HFFc6 (cell line): ENCODE measurements around the gene ABCG4. TPM values are rescaled to one million over a fixed set of nuclear protein-coding genes. Genes with fewer than 3 reads are reported as not detected.

Experiments used
- DNase-seq: peaks from one replicate; pipeline ENCODE4 v3.0.0-alpha.2; 2018
- H3K27ac Mint-ChIP-seq: 2 replicates; pipeline ENCODE4 v1.8.0; 2020; ENCODE audit warnings: mild to moderate bottlenecking, mixed read lengths
- H3K27me3 Mint-ChIP-seq: 2 replicates; pipeline ENCODE4 v1.8.0; 2021; ENCODE audit warnings: mild to moderate bottlenecking, moderate library complexity, mixed read lengths; ENCODE audit not compliant: insufficient read depth
- H3K36me3 Mint-ChIP-seq: 2 replicates; pipeline ENCODE4 v1.8.0; 2021; ENCODE audit warnings: low read depth, mixed read lengths
- H3K4me1 Mint-ChIP-seq: 2 replicates; pipeline ENCODE4 v1.8.0; 2020; ENCODE audit warnings: low read depth, mixed read lengths
- H3K4me3 Mint-ChIP-seq: 2 replicates; pipeline ENCODE4 v1.8.0; 2020; ENCODE audit warnings: mild to moderate bottlenecking, moderate library complexity, mixed read lengths
- H3K9me3 Mint-ChIP-seq: 2 replicates; pipeline ENCODE4 v1.8.0; 2020; ENCODE audit warnings: mild to moderate bottlenecking, mixed read lengths
- total RNA-seq, 6 experiments: library from RNA; stranded (reverse); fragmentation: NEBNext Ultra II Directional; extraction: Animal tissue kit (Norgen Biotek cat#: 25700); gene quantifications; 2 replicates in 1 of 6; 3 replicates in 5 of 6; pipeline ENCODE4 v1.2.3, GENCODE V29; 2021
- TF ChIP-seq, protein P1 (sequence below): fragments of 200-600 bp; sonication (generic); IDR thresholded peaks from 2 replicates; pipeline ENCODE4 v1.5.0; 2021; ENCODE audit warnings: antibody characterized with exemption, mild to moderate bottlenecking

The ABCG4 gene
- total RNA-seq, 6 experiments from 2014 or later = 0.05 to 0.50 (median 0.18) TPM

- peak within 1 kb of the TSS; percentile 97 for H3K4me3 Mint-ChIP-seq
- peaks cover 28% of the 10 kb centered on the region for H3K4me1 Mint-ChIP-seq
- peak; percentile 99 for DNase-seq
- TF ChIP-seq, protein P1, sequence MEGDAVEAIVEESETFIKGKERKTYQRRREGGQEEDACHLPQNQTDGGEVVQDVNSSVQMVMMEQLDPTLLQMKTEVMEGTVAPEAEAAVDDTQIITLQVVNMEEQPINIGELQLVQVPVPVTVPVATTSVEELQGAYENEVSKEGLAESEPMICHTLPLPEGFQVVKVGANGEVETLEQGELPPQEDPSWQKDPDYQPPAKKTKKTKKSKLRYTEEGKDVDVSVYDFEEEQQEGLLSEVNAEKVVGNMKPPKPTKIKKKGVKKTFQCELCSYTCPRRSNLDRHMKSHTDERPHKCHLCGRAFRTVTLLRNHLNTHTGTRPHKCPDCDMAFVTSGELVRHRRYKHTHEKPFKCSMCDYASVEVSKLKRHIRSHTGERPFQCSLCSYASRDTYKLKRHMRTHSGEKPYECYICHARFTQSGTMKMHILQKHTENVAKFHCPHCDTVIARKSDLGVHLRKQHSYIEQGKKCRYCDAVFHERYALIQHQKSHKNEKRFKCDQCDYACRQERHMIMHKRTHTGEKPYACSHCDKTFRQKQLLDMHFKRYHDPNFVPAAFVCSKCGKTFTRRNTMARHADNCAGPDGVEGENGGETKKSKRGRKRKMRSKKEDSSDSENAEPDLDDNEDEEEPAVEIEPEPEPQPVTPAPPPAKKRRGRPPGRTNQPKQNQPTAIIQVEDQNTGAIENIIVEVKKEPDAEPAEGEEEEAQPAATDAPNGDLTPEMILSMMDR = no peak
- peaks cover 4% of the 10 kb centered on the region; the same call in 1 of the 2 replicates for H3K36me3 Mint-ChIP-seq
- no peaks in the 10 kb centered on the region for H3K27me3 Mint-ChIP-seq
- H3K27ac Mint-ChIP-seq = peak within 1 kb of the TSS; percentile 85
- no peaks in the 10 kb centered on the region for H3K9me3 Mint-ChIP-seq
Measured at GRCh38 chr11:119121008-119121810, 27.6 kb upstream of the ABCG4 start, which contains the start of gene HINFP. Gene HINFP (plus strand): TSS chr11:119121580. CDS start chr11:119126945, 5,365 bp downstream.

GRCh38 chr11:119121811-119122124 lies 27.1 kb upstream of the ABCG4 start:
- DNase-seq = no peak
- Mint-ChIP-seq H3K9me3 (no peaks in the 10 kb centered on the region), H3K27me3 (no peaks in the 10 kb centered on the region), H3K4me1 (peaks cover 28% of the 10 kb centered on the region), H3K4me3 (peak overlapping the region; percentile 97), H3K27ac (peak overlapping the region; percentile 77), H3K36me3 (peaks cover 4% of the 10 kb centered on the region; the same call in 1 of the 2 replicates)
- TF ChIP-seq, protein P1 = no peak

GRCh38 chr11:119125821-119126220 lies 23.0 kb upstream of the ABCG4 start:
- H3K4me3 Mint-ChIP-seq = no peak overlapping the region
- no peak for DNase-seq
- H3K36me3 Mint-ChIP-seq = peaks cover 16% of the 10 kb centered on the region
- TF ChIP-seq, protein P1 = no peak
- H3K9me3 Mint-ChIP-seq = no peaks in the 10 kb centered on the region
- peaks cover 32% of the 10 kb centered on the region for H3K4me1 Mint-ChIP-seq
- no peak overlapping the region for H3K27ac Mint-ChIP-seq
- no peaks in the 10 kb centered on the region for H3K27me3 Mint-ChIP-seq

GRCh38 chr11:119126675-119127268 lies 22.1 kb upstream of the ABCG4 start:
- TF ChIP-seq, protein P1 = no peak
- no peaks in the 10 kb centered on the region for H3K9me3 Mint-ChIP-seq
- H3K27ac Mint-ChIP-seq = no peak overlapping the region
- no peak for DNase-seq
- peaks cover 20% of the 10 kb centered on the region for H3K36me3 Mint-ChIP-seq
- peaks cover 32% of the 10 kb centered on the region for H3K4me1 Mint-ChIP-seq
- no peaks in the 10 kb centered on the region for H3K27me3 Mint-ChIP-seq
- no peak overlapping the region for H3K4me3 Mint-ChIP-seq

DNA sequence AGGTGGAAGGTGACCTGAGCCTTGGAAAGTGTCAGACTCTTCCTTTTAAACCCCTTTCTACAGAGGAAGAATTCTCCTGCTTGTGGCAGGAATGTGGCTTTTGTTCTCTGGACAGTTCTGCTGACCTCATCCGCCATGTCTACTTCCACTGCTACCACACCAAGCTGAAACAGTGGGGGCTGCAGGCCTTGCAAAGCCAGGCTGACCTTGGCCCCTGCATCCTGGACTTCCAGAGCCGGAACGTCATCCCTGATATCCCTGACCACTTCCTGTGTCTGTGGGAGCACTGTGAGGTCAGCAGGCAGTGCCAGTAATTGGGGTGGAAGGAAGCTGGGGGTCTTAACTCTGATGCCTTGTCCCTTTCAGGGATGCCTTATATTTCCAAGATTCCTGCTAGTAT lies 18.2 kb upstream of the ABCG4 start:
- H3K4me3 Mint-ChIP-seq = no peak overlapping the region
- no peaks in the 10 kb centered on the region for H3K9me3 Mint-ChIP-seq
- TF ChIP-seq, protein P1 = no peak
- H3K27ac Mint-ChIP-seq = no peak overlapping the region; the same call in 1 of the 2 replicates
- H3K36me3 Mint-ChIP-seq = peaks cover 32% of the 10 kb centered on the region
- H3K4me1 Mint-ChIP-seq = peaks cover 17% of the 10 kb centered on the region
- no peak for DNase-seq
- no peaks in the 10 kb centered on the region for H3K27me3 Mint-ChIP-seq
